Osteocyte (in vitro differentiated cells): ENCODE measurements around the gene NSUN4. TPM values are rescaled to one million over a fixed set of nuclear protein-coding genes. Genes with fewer than 3 reads are reported as not detected.
"Not testable (repeated sequence)": the region's sequence is repeated elsewhere in the genome, so short reads cannot be mapped to it uniquely, and the experiment has no call there.

Experiments
- DNase-seq: peaks from one replicate; pipeline ENCODE4 v3.0.0; 2021; ENCODE audit warnings: mixed read lengths; ENCODE audit not compliant: unreplicated experiment; ENCODE audit errors: extremely low spot score
- H3K27ac Mint-ChIP-seq: one replicate; pipeline ENCODE4 v1.8.0; 2021; ENCODE audit warnings: mild to moderate bottlenecking, mixed read lengths; ENCODE audit not compliant: unreplicated experiment
- H3K27me3 Mint-ChIP-seq: one replicate; pipeline ENCODE4 v1.8.0; 2021; ENCODE audit warnings: mixed read lengths; ENCODE audit not compliant: unreplicated experiment
- H3K36me3 Mint-ChIP-seq: one replicate; pipeline ENCODE4 v1.8.0; 2021; ENCODE audit warnings: mixed read lengths; ENCODE audit not compliant: unreplicated experiment
- H3K4me1 Mint-ChIP-seq: one replicate; pipeline ENCODE4 v1.8.0; 2021; ENCODE audit warnings: mixed read lengths; ENCODE audit not compliant: unreplicated experiment
- H3K4me3 Mint-ChIP-seq: one replicate; pipeline ENCODE4 v1.8.0; 2021; ENCODE audit warnings: mild to moderate bottlenecking, moderate library complexity, mixed read lengths; ENCODE audit not compliant: unreplicated experiment
- H3K9me3 Mint-ChIP-seq: one replicate; pipeline ENCODE4 v1.8.0; 2021; ENCODE audit warnings: mixed read lengths; ENCODE audit not compliant: unreplicated experiment
- CTCF ChIP-seq: fragments of 200-600 bp; sonication (generic); IDR thresholded peaks from 2 replicates; pipeline ENCODE4 v1.5.0; 2021; ENCODE audit warnings: antibody characterized with exemption, mild to moderate bottlenecking, moderate library complexity
- total RNA-seq: library from RNA; stranded (reverse); gene quantifications from 2 replicates; pipeline ENCODE4 v1.2.1, GENCODE V29; 2021

NSUN4 gene
- total RNA-seq, 1 donor from 2014 or later: 21.6 TPM

GRCh38 chr1:46352363-46352762 lies 11.8 kb downstream of the NSUN4 start:
- peaks cover 24% of the 10 kb centered on the region for H3K36me3 Mint-ChIP-seq
- H3K4me3 Mint-ChIP-seq: no peak overlapping the region
- no peaks in the 10 kb centered on the region for H3K27me3 Mint-ChIP-seq
- no peak for DNase-seq
- H3K27ac Mint-ChIP-seq: no peak overlapping the region
- H3K4me1 Mint-ChIP-seq: peaks cover 4% of the 10 kb centered on the region
- no peaks in the 10 kb centered on the region for H3K9me3 Mint-ChIP-seq
- TF ChIP-seq CTCF: no peak

- DNase-seq, H3K4me3 Mint-ChIP-seq, H3K9me3 Mint-ChIP-seq, H3K4me1 Mint-ChIP-seq, H3K27me3 Mint-ChIP-seq, H3K27ac Mint-ChIP-seq: not testable (repeated sequence)
- peaks cover 18% of the 10 kb centered on the region for H3K36me3 Mint-ChIP-seq
These were observed 15.3 kb downstream of the NSUN4 start for GRCh38 chr1:46355920-46356319.

- no peak for DNase-seq
- H3K4me3 Mint-ChIP-seq: no peak overlapping the region
- no peak for TF ChIP-seq CTCF
- H3K36me3 Mint-ChIP-seq: peaks cover 30% of the 10 kb centered on the region
- no peak overlapping the region for H3K27ac Mint-ChIP-seq
- H3K9me3 Mint-ChIP-seq: no peaks in the 10 kb centered on the region
- H3K27me3 Mint-ChIP-seq: no peaks in the 10 kb centered on the region
- H3K4me1 Mint-ChIP-seq: peaks cover 4% of the 10 kb centered on the region
These were observed 21.6 kb downstream of the NSUN4 start for GRCh38 chr1:46362158-46362557.

- H3K27me3 Mint-ChIP-seq: no peaks in the 10 kb centered on the region
- no peak overlapping the region for H3K4me3 Mint-ChIP-seq
- no peak overlapping the region for H3K27ac Mint-ChIP-seq
- no peak for TF ChIP-seq CTCF
- peaks cover 4% of the 10 kb centered on the region for H3K4me1 Mint-ChIP-seq
- no peak for DNase-seq
- H3K36me3 Mint-ChIP-seq: peaks cover 32% of the 10 kb centered on the region
- no peaks in the 10 kb centered on the region for H3K9me3 Mint-ChIP-seq
These were observed 22.5 kb downstream of the NSUN4 start for GRCh38 chr1:46363121-46363520.

GRCh38 chr1:46364612-46365011 lies 24.0 kb downstream of the NSUN4 start:
- Mint-ChIP-seq H3K36me3 (peaks cover 37% of the 10 kb centered on the region), H3K27me3 (no peaks in the 10 kb centered on the region), H3K4me3 (no peak overlapping the region), H3K9me3 (no peaks in the 10 kb centered on the region), H3K27ac (no peak overlapping the region), H3K4me1 (peaks cover 4% of the 10 kb centered on the region)
- DNase-seq: no peak
- no peak for TF ChIP-seq CTCF

GRCh38 chr1:46365796-46366195 lies 25.2 kb downstream of the NSUN4 start:
- DNase-seq, H3K27ac Mint-ChIP-seq, H3K4me1 Mint-ChIP-seq, H3K4me3 Mint-ChIP-seq, H3K27me3 Mint-ChIP-seq, H3K9me3 Mint-ChIP-seq: not testable (repeated sequence)
- H3K36me3 Mint-ChIP-seq: peaks cover 33% of the 10 kb centered on the region
